ENCODE data around the gene KIF6.

Gene KIF6

DNA sequence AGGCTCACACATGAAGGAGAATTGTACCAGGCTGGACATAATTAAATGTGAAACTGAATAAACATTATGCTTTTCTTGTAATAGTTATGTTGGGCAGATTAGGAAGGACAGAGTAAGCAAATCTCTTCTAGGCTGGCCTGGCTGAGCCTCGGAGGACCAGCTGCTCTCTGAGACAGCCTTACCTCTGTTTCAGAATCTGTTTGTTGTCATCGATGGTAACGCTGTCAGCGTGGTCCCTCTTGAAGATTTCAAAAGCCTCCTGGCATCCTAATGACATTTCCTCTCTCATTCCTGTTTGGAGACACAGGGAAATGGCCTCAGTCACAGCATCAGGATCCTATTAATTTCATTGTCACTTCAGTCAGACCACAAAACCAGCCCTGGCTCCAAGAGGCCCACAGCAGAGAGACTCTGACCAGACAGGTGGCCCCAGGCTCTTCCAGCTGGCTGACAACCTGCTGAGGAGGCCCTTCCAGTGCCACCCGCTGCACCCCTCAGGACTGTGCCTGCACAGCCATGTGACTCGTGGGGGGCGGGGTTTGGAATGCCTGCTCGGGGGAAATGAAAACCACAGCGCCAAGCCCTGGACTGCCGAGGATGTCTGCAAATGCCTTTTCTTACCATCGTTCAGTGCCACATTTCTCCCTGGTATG is 294.2 kb downstream of the KIF6 start:
- DNase-seq (ENCODE audit: low read depth, low spot score), result no peak
- in situ Hi-C loops (cut with HindIII; ENCODE audit: low sequenced_read_pairs), result no loop called here
- H3K4me3 ChIP-seq (ENCODE audit: low read depth, low read length), result no peak overlapping the region
- TF ChIP-seq CTCF (IDR thresholded peaks at IDR 0.05; ENCODE audit: low read depth, low read length), result no peak

DNA sequence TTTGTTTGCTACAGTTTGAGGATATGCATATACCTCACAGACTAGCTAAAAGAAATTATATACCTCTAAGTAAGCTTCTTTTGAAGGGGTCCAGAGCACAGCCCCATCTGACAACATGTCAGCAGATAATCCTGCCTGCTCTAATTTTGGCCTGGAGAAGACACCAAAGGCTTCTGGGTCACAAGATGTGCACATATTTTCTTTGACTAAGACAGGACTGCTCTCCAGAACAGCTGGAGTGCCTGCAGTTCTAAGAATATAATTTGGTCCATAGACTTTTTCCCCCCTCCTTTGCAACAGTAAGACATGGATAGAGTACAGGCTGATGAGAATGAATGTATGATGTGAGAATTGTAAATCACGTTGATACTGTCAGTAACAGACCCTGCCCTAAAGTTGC is 294.8 kb downstream of the KIF6 start:
- DNase-seq (ENCODE audit: low read depth, low spot score), result no peak
- in situ Hi-C loops (cut with HindIII; ENCODE audit: low sequenced_read_pairs), result no loop called here
- no peak for TF ChIP-seq CTCF (IDR thresholded peaks at IDR 0.05; ENCODE audit: low read depth, low read length)
- H3K4me3 ChIP-seq (ENCODE audit: low read depth, low read length), result no peak overlapping the region

DNA sequence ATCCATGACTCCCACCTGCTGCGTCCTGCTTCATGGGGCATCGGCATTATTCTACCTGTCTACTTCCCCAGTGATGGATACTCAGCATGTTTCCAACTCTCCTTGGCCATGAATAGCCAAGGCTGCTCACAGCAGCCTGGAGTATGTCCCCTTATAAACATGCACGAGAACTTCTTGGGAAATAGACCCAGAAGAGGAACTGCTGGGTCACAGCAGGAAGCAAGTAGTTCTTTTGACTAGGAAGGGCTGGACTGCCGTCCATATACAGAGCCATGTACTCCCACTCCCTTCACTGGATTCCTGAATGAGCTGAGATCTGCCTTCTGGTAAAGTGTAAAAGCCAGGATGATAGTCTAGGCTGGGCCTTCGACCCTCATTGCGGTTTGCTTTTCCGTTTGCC is 296.4 kb downstream of the KIF6 start:
- H3K4me3 ChIP-seq (ENCODE audit: low read depth, low read length), result no peak overlapping the region
- no peak for DNase-seq (ENCODE audit: low read depth, low spot score)
- no peak for TF ChIP-seq CTCF (IDR thresholded peaks at IDR 0.05; ENCODE audit: low read depth, low read length)
- in situ Hi-C loops (cut with HindIII; ENCODE audit: low sequenced_read_pairs), result no loop called here

- in situ Hi-C loops (cut with HindIII; ENCODE audit: low sequenced_read_pairs), result no loop called here
- TF ChIP-seq CTCF (IDR thresholded peaks at IDR 0.05; ENCODE audit: low read depth, low read length), result no peak
- no peak overlapping the region for H3K4me3 ChIP-seq (ENCODE audit: low read depth, low read length)
- no peak for DNase-seq (ENCODE audit: low read depth, low spot score)
These were observed 297.1 kb downstream of the KIF6 start for GRCh38 chr6:39428152-39428551.

GRCh38 chr6:39426073-39426456 is 299.1 kb downstream of the KIF6 start:
- DNase-seq (ENCODE audit: low read depth, low spot score), result peak; percentile 83
- TF ChIP-seq CTCF (IDR thresholded peaks at IDR 0.05; ENCODE audit: low read depth, low read length), result no peak
- in situ Hi-C loops (cut with HindIII; ENCODE audit: low sequenced_read_pairs), result no loop called here
- H3K4me3 ChIP-seq (ENCODE audit: low read depth, low read length), result no peak overlapping the region

- DNase-seq (ENCODE audit: low read depth, low spot score), result no peak
- in situ Hi-C loops (cut with HindIII; ENCODE audit: low sequenced_read_pairs), result no loop called here
- TF ChIP-seq CTCF (IDR thresholded peaks at IDR 0.05; ENCODE audit: low read depth, low read length), result no peak
- no peak overlapping the region for H3K4me3 ChIP-seq (ENCODE audit: low read depth, low read length)
These were observed 299.7 kb downstream of the KIF6 start for GRCh38 chr6:39425346-39426072.

All from astrocyte of the spinal cord (primary cell).